Lower leg skin (tissue), 3 donors: ENCODE data around the gene FURIN.

ENCODE experiments used
- POLR2A ChIP-seq, 2 donors: fragments of 450-650 bp; IDR thresholded peaks; one replicate each; pipeline ENCODE4 v1.6.1; 2016 to 2017; ENCODE audit warnings: antibody characterized with exemption in 2 of 2, mild to moderate bottlenecking in 1 of 2, moderate library complexity in 1 of 2
- TF ChIP-seq, protein P1 (sequence below), 3 donors: fragments of 450-650 bp; IDR thresholded peaks; one replicate each; pipeline ENCODE4 v1.5.1; 2016; ENCODE audit warnings: antibody characterized with exemption in 3 of 3, mild to moderate bottlenecking in 3 of 3, moderate library complexity in 2 of 3

DNA sequence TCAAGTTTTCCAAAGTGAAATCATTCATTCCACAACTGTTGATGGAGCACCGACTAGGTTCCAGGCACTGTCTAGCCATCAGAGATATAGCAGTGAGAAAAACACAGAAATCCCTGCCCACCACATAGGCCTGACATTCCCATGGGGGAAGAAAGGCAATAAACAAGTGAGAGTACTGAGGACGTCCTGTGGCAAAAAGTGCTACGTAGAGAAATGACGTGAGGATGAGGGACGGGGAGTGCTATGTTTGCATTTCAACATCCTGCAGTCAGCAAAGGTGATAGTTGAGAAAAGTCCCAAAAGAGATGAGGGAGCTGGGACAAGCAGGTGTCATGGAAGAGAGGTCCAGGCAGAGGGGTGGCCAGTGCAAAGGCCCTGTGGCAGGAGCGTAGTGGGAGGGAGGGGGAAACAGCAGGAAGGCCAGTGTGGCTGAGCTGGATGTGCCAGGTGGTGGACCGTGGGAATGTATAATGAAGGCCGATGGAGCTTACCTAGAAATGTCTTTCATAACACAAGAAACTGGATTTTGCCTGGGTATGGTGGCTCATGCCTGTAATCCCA lies 10.4 kb upstream of the FURIN start:
- TF ChIP-seq, protein P1, sequence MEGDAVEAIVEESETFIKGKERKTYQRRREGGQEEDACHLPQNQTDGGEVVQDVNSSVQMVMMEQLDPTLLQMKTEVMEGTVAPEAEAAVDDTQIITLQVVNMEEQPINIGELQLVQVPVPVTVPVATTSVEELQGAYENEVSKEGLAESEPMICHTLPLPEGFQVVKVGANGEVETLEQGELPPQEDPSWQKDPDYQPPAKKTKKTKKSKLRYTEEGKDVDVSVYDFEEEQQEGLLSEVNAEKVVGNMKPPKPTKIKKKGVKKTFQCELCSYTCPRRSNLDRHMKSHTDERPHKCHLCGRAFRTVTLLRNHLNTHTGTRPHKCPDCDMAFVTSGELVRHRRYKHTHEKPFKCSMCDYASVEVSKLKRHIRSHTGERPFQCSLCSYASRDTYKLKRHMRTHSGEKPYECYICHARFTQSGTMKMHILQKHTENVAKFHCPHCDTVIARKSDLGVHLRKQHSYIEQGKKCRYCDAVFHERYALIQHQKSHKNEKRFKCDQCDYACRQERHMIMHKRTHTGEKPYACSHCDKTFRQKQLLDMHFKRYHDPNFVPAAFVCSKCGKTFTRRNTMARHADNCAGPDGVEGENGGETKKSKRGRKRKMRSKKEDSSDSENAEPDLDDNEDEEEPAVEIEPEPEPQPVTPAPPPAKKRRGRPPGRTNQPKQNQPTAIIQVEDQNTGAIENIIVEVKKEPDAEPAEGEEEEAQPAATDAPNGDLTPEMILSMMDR (IDR thresholded peaks at IDR 0.05) = no peak
- no peak for TF ChIP-seq POLR2A (IDR thresholded peaks at IDR 0.05)
